AG04450 (cell line): ENCODE results near the gene CIITA. TPM values are rescaled to one million over a fixed set of nuclear protein-coding genes. Genes with fewer than 3 reads are reported as not detected.
"Not testable (repeated sequence)": the region's sequence is repeated elsewhere in the genome, so short reads cannot be mapped to it uniquely, and the experiment has no call there.

Experiments used
- CTCF ChIA-PET: fragments of 300-600, 350-600 bp; formaldehyde crosslinking; extraction: SDS; loops from one replicate; lab custom pipeline; 2022; ENCODE audit warnings: antibody characterized with exemption, inconsistent platforms; lab: Charles Lee
- POLR2A ChIA-PET: fragments of 350-600 bp; formaldehyde crosslinking; extraction: SDS; loops from one replicate; lab custom pipeline; 2021; ENCODE audit warnings: antibody characterized with exemption, inconsistent platforms; lab: Yijun Ruan, JAX
- DNase-seq: peaks from one replicate; pipeline ENCODE4 v3.0.0-alpha.2; 2011; ENCODE audit warnings: low read depth, low spot score
- H3K27ac ChIP-seq: one replicate; pipeline ENCODE4 v1.5.1; 2012; ENCODE audit warnings: low read depth, low read length, control low read depth
- H3K27me3 ChIP-seq: one replicate; pipeline ENCODE4 v1.6.0; 2012; ENCODE audit warnings: low read length; ENCODE audit not compliant: control insufficient read depth, insufficient read depth
- H3K4me3 ChIP-seq: 2 replicates; pipeline ENCODE4 v1.5.1; 2011; ENCODE audit warnings: mild to moderate bottlenecking, low read depth, low read length, control low read depth
- H3K9me3 ChIP-seq: 2 replicates; pipeline ENCODE4 v1.5.1; 2012; ENCODE audit warnings: low read length; ENCODE audit not compliant: control insufficient read depth, insufficient read depth
- polyA minus RNA-seq: library from RNA; depleted of rRNA, polyadenylated mRNA; stranded (reverse); fragments of >200 nt; gene quantifications from 2 replicates; pipeline ENCODE4 v1.2.3, GENCODE V29; 2011; rRNA and poly(A)+ RNA removed
- polyA plus RNA-seq: library from polyadenylated mRNA; depleted of rRNA; stranded (reverse); fragments of >200 nt; gene quantifications from 2 replicates; pipeline ENCODE4 v1.2.3, GENCODE V29; 2011; rRNA removed
- TF ChIP-seq, protein P1 (sequence below): IDR thresholded peaks from 2 replicates; pipeline ENCODE4 v1.5.1; 2011; ENCODE audit warnings: low read depth, low read length, control low read depth, inconsistent platforms

CIITA gene
- polyA plus RNA-seq (0.04 and 0.06 TPM in 2 replicates), polyA minus RNA-seq (not detected in 2 replicates)

DNA sequence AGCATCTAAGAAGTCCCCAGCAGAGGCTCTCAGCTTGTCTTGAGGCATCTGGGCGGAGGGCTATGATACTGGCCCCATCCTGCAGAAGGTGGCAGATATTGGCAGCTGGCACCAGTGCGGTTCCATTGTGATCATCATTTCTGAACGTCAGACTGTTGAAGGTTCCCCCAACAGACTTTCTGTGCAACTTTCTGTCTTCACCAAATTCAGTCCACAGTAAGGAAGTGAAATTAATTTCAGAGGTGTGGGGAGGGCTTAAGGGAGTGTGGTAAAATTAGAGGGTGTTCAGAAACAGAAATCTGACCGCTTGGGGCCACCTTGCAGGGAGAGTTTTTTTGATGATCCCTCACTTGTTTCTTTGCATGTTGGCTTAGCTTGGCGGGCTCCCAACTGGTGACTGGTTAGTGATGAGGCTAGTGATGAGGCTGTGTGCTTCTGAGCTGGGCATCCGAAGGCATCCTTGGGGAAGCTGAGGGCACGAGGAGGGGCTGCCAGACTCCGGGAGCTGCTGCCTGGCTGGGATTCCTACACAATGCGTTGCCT, at the start of gene CIITA:
TSS of gene CIITA (plus strand) at position 404 of the 543 bp plus-strand sequence. CDS start at position 533, 129 bp downstream.
- DNase-seq = peak; percentile 37
- no peaks in the 10 kb centered on the region; the same call in 1 of the 2 replicates for H3K9me3 ChIP-seq
- TF ChIP-seq, protein P1, sequence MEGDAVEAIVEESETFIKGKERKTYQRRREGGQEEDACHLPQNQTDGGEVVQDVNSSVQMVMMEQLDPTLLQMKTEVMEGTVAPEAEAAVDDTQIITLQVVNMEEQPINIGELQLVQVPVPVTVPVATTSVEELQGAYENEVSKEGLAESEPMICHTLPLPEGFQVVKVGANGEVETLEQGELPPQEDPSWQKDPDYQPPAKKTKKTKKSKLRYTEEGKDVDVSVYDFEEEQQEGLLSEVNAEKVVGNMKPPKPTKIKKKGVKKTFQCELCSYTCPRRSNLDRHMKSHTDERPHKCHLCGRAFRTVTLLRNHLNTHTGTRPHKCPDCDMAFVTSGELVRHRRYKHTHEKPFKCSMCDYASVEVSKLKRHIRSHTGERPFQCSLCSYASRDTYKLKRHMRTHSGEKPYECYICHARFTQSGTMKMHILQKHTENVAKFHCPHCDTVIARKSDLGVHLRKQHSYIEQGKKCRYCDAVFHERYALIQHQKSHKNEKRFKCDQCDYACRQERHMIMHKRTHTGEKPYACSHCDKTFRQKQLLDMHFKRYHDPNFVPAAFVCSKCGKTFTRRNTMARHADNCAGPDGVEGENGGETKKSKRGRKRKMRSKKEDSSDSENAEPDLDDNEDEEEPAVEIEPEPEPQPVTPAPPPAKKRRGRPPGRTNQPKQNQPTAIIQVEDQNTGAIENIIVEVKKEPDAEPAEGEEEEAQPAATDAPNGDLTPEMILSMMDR = no peak
- no peak within 1 kb of the TSS for H3K27ac ChIP-seq
- H3K27me3 ChIP-seq = peaks cover 29% of the 10 kb centered on the region
- H3K4me3 ChIP-seq = no peak within 1 kb of the TSS
- CTCF ChIA-PET = no interaction called here
- POLR2A ChIA-PET = no interaction called here

GRCh38 chr16:10827691-10828341, 49.2 kb upstream of the CIITA start:
- no peak overlapping the region for H3K4me3 ChIP-seq
- peak overlapping the region; percentile 61 for H3K27ac ChIP-seq
- ChIA-PET CTCF (interaction anchor here (2.0 kb wide), 1 partner anchor 91 kb away, joined by 7 read pairs; no protein-coding TSS in a partner anchor), POLR2A (no interaction called here)
- no peaks in the 10 kb centered on the region for H3K9me3 ChIP-seq
- peak; percentile 42 for DNase-seq
- TF ChIP-seq, protein P1 = no peak
- peaks cover 9% of the 10 kb centered on the region for H3K27me3 ChIP-seq

DNA sequence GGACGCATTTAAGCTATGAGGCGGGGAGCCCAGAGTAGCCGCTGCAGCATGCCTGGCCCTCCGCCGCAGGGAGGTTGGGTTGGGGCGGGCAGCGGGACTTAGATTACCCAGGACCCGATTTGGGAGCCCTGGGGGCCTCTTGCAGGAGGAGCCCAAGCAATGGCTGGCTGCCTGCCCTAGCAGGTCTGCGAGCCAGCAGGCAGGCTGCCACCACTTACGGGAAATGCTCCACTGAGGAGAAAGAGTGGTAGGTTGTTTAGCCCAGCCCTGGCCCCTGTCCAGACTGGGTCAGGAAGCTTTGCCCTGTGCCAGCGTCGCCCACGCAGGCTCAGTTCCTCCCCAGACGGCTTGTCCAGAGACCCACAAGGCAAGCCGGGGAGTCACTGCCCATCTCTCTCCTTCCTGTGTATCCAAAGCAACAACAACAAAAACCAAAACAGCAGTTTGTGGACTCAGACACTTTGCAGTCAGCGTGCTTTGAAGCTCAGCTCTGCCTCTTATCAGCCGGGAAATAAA, 48.1 kb upstream of the CIITA start:
- Histone ChIP-seq H3K9me3 (no peaks in the 10 kb centered on the region), H3K4me3 (0 out of 2 replicates have a peak overlapping the region, but pooled peaks have one; percentile 1), H3K27ac (peak overlapping the region; percentile 31), H3K27me3 (peaks cover 7% of the 10 kb centered on the region)
- ChIA-PET POLR2A (no interaction called here), CTCF (interaction anchor here (0.7 to 2.0 kb wide), 2 partner anchors 90 to 219 kb away, joined by 3 to 7 read pairs; no protein-coding TSS in a partner anchor)
- TF ChIP-seq, protein P1 = no peak
- peak; percentile 27 for DNase-seq

DNA sequence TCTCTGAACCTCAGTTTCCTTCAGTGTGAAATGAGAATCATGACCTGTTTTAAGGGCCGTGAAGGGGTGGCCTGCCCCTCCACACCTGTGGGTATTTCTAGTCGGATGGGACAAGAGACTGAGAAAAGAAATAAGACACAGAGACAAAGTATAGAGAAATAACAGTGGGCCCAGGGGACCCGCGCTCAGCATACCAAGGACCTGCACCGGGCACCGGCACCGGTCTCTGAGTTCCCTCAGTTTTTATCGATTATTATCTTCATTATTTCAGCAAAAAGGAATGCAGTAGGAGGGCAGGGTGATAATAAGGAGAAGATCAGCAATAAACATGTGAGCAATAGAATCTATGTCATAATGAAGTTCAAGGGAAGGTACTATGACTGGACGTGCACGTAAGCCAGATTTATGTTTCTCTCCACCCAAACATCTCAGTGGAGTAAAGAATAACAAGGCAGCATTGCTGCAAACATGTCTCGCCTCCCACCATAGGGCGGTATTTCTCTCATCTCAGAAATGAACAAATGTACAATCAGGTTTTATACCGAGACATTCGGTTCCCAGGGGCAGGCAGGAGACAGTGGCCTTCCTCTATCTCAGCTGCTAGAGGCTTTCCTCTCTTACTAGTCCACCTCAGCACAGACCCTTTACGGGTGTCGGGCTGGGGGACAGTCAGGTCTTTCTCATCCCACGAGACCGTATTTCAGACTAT, 47.5 kb upstream of the CIITA start:
- H3K4me3 ChIP-seq, H3K9me3 ChIP-seq, CTCF ChIA-PET, H3K27me3 ChIP-seq, POLR2A ChIA-PET, DNase-seq: not testable (repeated sequence)
- peak overlapping the region; percentile 31 for H3K27ac ChIP-seq

DNA sequence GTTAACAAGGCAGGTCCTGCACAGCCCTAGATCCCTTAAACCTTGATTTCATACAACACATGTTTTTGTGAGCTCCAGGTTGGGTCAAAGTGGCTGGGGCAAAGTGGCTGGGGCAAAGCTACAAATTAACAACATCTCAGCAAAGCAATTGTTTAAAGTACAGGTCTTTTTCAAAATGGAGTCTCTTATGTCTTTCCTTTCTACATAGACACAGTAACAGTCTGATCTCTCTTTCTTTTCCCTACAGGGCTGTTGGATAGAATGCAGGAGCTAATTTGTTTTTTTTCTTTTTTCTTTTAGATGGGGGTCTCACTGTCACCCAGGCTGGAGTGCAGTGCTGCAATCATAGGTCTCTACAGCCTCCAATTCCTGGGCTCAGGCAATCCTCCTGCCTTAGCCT, 46.8 kb upstream of the CIITA start:
- DNase-seq, POLR2A ChIA-PET, H3K27ac ChIP-seq, H3K4me3 ChIP-seq, CTCF ChIA-PET, H3K27me3 ChIP-seq, H3K9me3 ChIP-seq: not testable (repeated sequence)
